GM19238 (cell line): ENCODE measurements around the gene HPSE.
"Not testable (repeated sequence)": the region's sequence is repeated elsewhere in the genome, so short reads cannot be mapped to it uniquely, and the experiment has no call there.

Source experiments
- DNase-seq: peaks from one replicate; pipeline ENCODE4 v3.0.0; 2011; ENCODE audit warnings: low spot score; ENCODE audit not compliant: insufficient read length

Gene HPSE

GRCh38 chr4:83335701-83336100 lies 1.1 kb upstream of the HPSE start:
- DNase-seq = no peak

- no peak for DNase-seq
These were observed 2.7 kb downstream of the HPSE start for GRCh38 chr4:83331956-83332355.

GRCh38 chr4:83329521-83330110 lies 5.0 kb downstream of the HPSE start:
- DNase-seq = no peak

GRCh38 chr4:83328521-83329187 lies 6.0 kb downstream of the HPSE start:
- DNase-seq = no peak

- no peak for DNase-seq
These were observed 8.1 kb downstream of the HPSE start for GRCh38 chr4:83326546-83326945.

- not testable (repeated sequence) for DNase-seq
These were observed 9.3 kb downstream of the HPSE start for GRCh38 chr4:83325306-83325705.

GRCh38 chr4:83323136-83323535 lies 11.5 kb downstream of the HPSE start:
- no peak for DNase-seq

GRCh38 chr4:83320548-83320947 lies 14.1 kb downstream of the HPSE start:
- no peak for DNase-seq

- no peak for DNase-seq
These were observed 16.0 kb downstream of the HPSE start for GRCh38 chr4:83318666-83319065.

- DNase-seq = no peak
These were observed 17.0 kb downstream of the HPSE start for GRCh38 chr4:83317671-83318070.

GRCh38 chr4:83316459-83317165 lies 18.0 kb downstream of the HPSE start:
- DNase-seq = no peak

- no peak for DNase-seq
These were observed 19.2 kb downstream of the HPSE start for GRCh38 chr4:83315341-83315870.

- no peak for DNase-seq
These were observed 26.0 kb downstream of the HPSE start for GRCh38 chr4:83308672-83309071.

- no peak for DNase-seq
These were observed 26.7 kb downstream of the HPSE start for GRCh38 chr4:83307920-83308319.

- DNase-seq = no peak
These were observed 29.5 kb downstream of the HPSE start for GRCh38 chr4:83305187-83305586.

GRCh38 chr4:83297548-83298260 lies 36.9 kb downstream of the HPSE start:
- no peak for DNase-seq

- no peak for DNase-seq
These were observed 41.2 kb downstream of the HPSE start for GRCh38 chr4:83293305-83294046.

- not testable (repeated sequence) for DNase-seq
These were observed 44.4 kb downstream of the HPSE start for GRCh38 chr4:83290059-83290774.

- not testable (repeated sequence) for DNase-seq
These were observed 46.3 kb downstream of the HPSE start for GRCh38 chr4:83288381-83288780.

GRCh38 chr4:83285055-83285407 lies 49.6 kb downstream of the HPSE start:
- no peak for DNase-seq
